GM10266 (cell line): Measurements from ENCODE around the gene SORL1.

Experiments used
- DNase-seq: peaks from one replicate; pipeline ENCODE4 v3.0.0; 2012; ENCODE audit errors: extremely low spot score
- CTCF ChIP-seq: IDR thresholded peaks from 2 replicates; pipeline ENCODE4 v1.5.1; 2012; ENCODE audit warnings: mild to moderate bottlenecking, low read depth; ENCODE audit not compliant: control insufficient read depth, insufficient read depth; ENCODE audit errors: missing control alignments

SORL1 gene

GRCh38 chr11:121455115-121455514 is 3.0 kb downstream of the SORL1 start:
- no peak for TF ChIP-seq CTCF
- no peak for DNase-seq

DNA sequence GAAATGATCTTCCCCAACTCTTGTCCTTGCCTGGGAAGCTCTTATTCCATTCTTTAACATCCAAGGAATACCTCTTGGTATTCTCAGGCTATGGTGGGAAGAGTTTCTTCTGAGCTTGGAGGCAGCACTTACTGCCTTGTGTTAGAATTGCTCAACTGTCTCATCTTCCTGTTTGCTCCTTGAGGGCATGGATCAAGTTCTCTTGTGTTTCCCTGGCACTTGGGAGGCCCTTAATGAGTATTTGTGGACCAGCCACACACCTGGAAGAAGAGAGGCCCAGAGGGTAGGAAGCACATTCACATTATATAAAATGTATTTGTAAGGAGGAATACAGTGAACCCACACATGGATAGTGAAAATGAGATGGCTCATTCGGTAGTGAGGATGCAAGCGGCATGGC is 4.0 kb downstream of the SORL1 start:
- no peak for TF ChIP-seq CTCF
- DNase-seq, result no peak

- TF ChIP-seq CTCF, result no peak
- DNase-seq, result no peak
These were observed 4.8 kb downstream of the SORL1 start for GRCh38 chr11:121456816-121457431.

DNA sequence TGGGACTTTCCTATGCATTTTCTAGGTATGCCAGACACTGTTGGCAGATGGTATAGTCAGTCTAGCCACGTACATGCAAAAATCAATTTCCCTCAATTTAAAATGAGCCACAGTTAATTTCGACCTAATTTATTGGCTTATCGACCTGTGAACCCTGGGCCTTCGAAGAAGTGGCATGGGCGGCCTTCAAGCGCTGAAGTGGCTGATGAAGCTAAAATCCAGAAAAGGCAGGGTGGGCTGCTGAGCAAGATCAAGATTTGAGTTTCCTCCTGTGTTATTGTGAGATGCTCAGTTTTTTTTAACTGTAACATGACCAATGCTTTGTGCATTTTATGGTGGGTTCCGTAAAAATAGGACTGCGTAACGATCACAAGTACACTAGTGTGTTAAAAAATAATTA is 6.4 kb downstream of the SORL1 start:
- no peak for TF ChIP-seq CTCF
- DNase-seq, result no peak

DNA sequence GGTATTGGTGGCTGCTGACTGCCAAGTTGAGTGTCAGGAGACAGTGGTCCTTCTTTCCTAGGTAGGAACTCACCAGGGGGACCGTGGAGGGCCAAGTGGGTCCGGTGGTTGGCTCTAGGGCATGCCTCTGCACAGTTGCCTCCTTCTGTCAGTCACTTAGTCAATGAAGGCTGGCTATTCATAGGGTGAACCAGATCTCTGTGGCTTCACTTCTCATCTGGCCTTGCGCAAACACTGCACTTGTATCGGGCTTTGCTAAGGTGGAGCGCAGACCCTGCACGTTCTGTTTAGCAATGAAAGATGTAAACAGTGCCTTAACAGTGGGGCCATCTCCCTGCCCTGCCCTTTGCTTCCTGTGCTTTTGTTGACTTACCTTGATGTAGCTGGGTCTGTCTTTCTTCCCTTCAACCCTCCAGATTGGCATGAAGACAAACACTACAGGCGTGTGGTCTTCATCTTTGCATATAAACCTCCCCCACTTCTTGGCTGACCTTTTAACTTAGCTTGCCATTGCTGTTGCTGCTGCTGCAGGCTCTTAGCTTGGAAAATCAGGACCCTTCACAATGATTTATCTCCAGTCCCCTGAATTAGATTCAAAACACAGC is 7.4 kb downstream of the SORL1 start:
- no peak for DNase-seq

GRCh38 chr11:121460941-121461514 is 8.9 kb downstream of the SORL1 start:
- TF ChIP-seq CTCF, result no peak
- DNase-seq, result no peak

More for the DNA sequence above, 7.4 kb downstream of the SORL1 start:
- no peak for TF ChIP-seq CTCF

DNA sequence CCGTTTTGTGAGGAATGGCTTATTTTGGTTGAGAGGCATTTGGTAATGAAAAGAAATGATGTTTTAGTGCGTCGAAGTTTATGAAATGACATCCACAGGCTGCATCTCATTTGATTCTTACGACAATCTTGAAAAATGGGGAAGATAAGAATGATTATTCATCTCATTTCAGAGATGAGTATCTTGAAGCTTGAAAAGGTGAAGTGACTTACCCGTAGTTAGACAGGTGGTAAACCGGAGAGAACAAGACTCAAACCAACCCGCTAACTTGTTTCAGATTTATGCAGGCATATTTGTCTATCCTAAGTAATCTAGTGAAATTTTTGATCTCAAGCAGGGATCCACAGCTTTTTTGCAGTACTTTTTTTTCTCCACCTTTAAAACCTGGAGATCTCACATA is 9.7 kb downstream of the SORL1 start:
- DNase-seq, result no peak
- no peak for TF ChIP-seq CTCF
